ENCODE results near the gene CYP3A7.
"Not testable (repeated sequence)": the region's sequence is repeated elsewhere in the genome, so short reads cannot be mapped to it uniquely, and the experiment has no call there.

CYP3A7 gene

DNA sequence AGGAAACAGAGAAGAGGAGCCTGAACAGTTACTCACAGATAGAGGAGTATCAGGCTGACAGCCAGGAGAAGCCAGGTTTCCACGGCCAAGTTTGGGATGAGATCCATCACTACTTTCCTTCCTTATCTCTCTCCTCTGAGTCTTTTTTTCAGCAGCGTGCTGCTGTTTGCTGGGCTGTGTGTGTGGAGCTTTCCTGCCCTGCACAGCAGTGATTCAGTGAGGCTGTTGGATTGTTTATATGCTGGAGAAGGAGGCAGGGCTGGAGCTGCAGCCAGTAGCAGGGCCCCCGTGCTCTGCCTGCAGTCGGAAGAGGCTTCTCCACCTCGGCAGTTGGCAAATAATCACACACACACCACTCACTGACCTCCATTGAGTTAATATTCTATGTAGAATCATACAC, at the start of gene CYP3A7:
CYP3A7 (minus strand) TSS at position 210 of the 400 bp plus-strand sequence; CDS start at position 107, 103 bp downstream.
- DNase-seq, result no peak

DNA sequence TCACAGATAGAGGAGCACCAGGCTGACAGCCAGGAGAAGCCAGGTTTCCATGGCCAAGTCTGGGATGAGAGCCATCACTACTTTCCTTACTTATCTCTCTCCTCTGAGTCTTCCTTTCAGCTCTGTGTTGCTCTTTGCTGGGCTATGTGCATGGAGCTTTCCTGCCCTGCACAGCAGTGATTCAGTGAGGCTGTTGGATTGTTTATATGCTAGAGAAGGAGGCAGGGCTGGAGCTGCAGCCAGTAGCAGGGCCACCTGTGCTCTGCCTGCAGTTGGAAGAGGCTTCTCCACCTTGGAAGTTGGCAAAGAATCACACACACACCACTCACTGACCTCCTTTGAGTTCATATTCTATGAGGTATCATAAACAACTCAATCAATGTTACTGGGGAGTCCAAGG, 49.0 kb upstream of the CYP3A7 start, which contains the start of gene CYP3A4:
CYP3A4 (minus strand) TSS at position 178 of the 400 bp plus-strand sequence; CDS start at position 75, 103 bp downstream.
- no peak for DNase-seq

DNA sequence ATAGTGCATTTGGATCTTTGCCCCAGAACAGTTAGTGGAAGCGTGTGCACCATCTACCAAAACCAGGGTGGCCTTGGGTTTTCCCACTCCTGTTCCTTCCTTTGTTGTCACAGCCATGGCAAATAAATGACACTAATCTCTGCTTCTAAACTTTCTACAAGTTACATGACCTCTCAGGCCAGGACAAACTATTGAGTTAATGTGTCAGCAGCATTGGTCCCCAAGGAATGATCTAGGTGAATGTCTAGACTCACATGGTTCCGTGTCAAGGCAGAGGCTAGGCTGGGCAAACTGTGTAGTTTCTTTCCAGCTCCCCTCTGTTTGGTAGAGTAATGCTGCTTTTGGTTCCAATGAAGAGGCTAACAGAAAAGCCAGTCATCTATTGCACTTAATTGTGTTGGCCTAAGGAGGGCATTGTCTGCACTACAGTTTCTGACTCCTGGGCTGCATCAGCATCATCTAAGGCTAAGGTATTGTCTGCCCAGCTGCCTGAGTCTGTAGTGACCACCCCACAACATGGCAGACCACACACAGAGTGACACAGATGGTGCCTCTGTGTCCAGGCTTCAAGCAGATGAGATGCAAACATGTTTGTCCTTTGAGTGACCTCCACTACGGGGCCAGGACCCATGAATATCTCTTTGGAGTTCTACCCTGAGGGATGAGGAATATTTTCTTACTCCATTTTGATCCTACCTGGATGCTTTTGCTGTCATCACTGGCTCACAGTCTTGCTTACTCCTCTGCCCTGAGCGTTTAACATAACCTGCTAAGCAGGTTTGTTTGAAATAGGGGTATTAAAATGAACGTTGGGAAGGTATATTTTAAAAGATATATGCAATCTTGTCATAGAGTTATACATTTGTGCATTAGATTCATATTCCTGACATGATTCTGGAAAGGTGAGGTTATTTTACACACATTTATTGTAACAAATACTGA, 47.3 kb upstream of the CYP3A7 start:
- DNase-seq, result no peak

DNA sequence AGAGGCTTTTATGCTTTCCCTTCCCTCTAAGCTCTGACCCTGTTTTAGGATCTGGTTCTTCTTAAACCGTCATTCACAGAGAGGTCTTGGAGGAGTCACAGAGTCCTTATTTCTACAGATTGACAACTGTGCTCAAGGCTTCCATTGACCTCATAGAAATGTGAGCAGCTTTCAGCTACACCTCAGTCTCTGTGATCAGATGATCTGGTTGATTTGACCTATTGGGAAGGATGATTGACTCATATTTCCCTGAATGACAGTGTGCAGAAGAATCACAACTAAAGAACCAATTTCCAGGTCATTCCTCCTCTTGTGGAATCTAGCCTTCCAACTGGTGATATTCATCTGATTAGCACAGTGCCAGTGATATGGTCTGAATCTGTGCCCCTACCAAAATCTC, 45.6 kb upstream of the CYP3A7 start:
- DNase-seq, result no peak

DNA sequence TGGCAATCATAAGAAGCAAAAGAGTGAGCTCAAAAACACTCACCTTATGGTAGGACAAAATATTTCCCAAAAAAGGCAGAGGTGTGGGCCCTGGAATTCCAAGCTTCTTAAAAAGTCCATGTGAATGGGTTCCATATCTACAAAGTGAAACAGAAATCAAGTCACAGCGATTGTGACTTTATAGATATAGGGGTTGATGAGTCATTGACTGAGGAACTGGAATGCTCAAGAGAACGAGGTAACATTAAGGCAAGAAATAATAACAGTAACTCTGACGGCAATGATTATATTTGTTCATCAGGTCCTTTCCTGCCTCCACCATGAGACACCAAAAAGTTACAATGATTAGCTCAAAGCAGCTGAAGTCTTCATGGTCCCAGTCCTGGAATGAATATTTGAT, 45.0 kb upstream of the CYP3A7 start:
- no peak for DNase-seq

DNA sequence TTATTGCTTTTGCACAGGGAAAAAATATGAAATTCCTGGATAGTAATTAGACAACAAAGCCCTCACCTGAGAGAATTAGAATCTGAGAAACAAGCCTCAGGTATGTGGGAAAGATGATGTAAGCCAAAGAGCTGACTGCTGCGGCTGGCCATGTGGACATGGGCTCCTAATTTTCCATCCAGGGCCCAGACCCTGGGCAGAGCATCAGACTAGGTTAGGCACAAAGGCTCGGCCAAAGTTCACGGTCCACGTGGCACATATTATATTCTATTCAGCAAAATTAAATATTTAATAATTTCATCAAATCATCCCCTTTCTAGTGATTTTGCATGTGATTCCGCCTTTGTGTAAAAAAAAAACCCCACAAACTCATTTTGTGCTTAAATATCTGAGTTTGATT, 43.9 kb upstream of the CYP3A7 start:
- no peak for DNase-seq

DNA sequence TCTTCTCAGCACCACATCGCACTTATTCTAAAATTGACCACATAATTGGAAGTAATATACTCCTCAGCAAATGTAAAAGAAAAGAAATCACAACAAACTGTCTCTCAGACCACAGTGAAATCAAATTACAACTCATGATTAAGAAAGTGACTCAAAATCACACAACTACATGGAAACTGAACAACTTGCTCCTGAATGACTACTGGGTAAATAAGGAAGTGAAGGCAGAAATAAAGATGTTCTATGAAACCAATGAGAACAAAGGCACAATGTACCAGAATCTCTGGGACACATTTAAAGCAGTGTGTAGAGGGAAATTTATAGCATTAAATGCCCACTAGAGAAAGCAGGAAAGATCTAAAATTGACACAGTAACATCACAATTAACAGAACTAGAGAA, 38.4 kb upstream of the CYP3A7 start:
- not testable (repeated sequence) for DNase-seq

DNA sequence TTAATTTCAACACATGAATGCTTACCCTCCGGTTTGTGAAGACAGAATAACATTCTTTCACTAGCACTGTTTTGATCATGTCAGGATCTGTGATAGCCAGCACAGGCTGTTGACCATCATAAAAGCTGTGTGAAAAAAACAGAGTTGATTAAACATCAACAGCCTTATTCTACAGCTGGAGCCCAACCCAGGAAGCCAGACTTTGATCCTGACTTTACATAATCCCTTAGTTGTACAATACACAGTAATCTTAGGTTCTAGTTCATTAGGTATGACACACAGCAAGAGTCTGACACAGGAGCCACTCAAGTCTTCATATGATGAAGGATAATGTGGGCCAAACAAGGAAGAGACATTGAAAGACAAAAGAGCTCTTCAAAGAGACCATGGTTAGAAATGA, 37.6 kb upstream of the CYP3A7 start:
- DNase-seq, result no peak

DNA sequence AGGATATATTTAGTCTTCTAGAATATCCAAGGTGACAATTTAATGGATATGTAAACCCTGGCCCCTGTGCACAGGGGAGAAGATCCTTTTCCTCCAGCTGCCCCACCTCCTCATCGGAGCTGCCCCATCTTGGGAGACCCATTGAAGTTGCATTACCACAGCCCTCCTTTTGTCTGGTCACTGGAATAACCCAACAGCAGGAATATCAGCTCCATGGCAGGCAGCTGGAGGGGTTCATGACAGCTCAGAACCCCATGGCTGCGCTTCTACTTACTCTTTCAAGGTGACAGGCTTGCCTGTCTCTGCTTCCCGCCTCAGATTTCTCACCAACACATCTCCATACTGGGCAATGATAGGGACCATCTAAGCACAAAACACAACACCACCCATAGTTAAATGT, 34.5 kb upstream of the CYP3A7 start:
- DNase-seq, result not testable (repeated sequence)

DNA sequence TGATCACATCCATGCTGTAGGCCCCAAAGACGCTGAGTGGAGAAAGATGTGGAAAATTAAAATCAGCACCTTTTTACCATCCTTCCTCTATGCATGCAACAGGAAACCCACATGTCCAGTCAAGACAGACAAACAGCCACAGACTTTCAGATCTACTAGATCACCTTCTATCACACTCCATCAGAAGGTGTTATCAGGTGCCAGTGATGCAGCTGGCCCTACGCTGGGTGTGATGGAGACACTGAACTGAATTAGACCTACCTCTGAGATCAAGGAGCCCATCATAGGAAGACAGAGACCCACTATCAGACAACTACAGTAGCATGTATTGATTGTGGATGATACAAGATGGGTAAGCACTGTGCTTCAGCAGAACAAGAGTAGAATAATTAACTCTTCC, 33.5 kb upstream of the CYP3A7 start:
- no peak for DNase-seq

DNA sequence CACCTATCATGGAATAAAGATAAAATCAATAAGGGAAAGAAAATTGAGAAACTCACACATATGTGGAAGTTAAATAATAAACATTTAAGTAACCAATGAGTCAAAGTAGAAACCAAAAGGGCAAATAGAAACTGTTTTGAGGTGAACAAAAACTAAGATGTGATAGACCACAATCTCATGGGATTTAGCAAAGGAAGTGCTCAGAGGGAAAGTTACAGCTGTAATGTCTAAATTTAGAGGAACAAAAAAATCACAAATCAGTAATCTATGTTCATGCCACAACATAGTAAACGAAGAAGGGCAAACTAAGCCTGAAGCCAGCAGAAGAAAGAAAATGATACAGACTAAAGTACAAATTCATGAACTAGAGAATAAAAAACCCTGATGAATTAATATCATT, 32.7 kb upstream of the CYP3A7 start:
- no peak for DNase-seq

DNA sequence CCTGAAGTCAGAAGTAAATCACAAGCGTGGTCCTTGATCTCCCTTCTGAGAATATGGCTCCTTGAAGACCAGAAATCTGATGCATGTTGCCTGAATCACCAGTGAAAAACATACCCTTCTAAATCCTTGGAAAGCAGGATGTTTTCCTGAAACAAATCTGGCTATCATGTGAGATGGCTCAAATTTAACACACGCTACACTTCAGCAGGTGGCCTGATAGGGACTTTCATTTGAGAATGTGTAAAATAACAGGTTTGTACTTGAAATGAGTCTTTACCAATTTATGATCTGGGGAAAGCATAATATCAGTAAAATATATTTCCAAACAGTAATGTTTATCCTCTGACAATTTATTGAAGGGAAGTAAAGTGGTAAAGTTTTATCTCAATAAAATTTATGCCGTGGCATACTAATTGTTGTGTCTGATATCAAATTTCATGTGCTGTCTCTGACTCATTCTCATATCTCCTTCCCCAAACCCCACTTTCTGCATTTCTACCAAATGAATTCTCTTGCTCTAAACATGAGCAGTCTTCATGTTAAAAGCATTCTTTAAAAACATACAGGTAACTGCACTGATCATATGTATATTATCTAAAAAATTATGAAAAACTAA, 31.6 kb upstream of the CYP3A7 start:
- DNase-seq, result no peak

DNA sequence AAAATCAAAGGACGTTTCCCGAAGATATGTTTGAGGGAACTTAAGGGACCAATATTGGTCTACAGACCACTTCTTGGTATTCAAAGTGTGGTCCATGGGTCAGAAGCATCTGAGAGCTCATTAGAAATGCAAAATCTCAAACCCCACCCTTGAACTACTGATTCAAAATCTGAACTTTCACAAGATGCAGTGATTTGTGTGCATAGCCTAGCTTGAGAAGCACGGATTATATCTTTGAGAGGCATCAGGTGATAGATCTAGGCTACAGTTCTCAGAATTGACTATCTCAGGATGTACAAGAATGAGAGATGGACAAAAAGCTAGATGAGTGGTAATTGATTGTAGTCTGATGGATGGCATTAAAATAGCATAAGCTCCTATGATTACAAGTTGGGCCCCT, 29.5 kb upstream of the CYP3A7 start:
- DNase-seq, result no peak

DNA sequence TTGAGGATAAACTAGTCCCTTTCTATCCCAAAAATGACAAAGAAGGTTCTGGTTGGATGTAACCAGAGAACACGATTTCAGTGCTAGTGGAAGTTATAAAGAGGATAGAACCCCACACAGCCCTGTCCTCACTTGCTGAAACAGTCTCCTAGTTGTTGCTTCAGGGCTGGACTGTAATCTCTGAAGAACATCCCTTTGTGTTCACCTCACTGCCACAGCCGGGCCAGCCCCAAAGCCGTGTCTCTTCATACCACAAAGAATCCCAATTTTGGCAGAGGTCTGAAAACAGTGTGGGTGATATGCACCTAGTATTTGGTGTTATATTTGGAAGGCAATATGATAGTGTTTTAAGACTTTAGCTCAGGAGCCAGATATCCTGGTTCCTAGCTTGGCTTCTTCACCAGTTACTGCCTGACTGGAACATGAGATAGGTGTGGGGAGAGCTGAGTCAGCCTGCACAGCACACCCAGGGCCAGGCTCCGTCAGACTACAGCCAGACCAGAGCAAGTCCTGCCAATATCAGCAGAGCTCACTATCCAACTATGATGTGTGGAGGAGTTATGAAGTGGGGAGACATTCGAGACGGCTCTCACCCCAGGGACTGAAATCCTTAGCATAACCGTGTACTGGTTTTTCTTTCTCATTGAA, 27.8 kb upstream of the CYP3A7 start:
- DNase-seq, result no peak

DNA sequence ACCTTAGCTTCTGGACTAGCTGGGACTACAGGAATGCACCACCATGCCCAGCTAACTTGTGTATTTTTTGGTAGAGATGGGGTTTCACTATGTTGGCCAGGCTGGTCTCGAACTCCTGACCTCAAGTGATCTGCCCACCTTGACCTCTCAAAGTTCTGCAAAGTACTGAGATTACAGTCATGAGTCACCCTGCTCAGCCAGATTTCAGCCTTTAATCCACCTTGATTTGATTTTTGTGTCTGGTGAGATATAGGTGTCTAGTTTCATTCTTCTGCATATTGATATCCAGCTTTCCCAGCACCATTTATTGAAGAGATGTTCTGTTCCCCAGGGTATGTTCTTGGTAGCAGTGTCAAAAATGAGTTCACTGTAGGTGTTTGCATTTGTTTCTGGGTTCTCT, 20.1 kb upstream of the CYP3A7 start:
- DNase-seq, result no peak

DNA sequence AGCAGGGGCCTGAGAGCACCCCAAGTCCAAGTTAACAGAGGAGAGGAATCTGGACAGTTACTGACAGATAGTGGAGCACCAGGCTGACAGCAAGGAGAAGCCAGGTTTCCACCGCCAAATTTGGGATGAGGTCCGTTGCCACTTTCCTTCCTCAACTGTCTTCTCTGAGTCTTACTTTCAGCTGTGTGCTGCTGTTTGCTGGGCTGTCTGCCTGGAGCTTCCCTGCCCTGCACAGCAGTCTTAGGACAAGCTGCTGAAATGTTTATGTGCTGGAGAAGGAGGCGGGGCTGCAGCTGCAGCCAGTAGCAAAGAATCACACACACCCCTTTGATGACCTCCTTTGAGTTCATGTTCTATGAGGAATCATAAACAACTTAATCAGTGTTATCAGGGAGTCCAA, 17.4 kb upstream of the CYP3A7 start:
- no peak for DNase-seq

DNA sequence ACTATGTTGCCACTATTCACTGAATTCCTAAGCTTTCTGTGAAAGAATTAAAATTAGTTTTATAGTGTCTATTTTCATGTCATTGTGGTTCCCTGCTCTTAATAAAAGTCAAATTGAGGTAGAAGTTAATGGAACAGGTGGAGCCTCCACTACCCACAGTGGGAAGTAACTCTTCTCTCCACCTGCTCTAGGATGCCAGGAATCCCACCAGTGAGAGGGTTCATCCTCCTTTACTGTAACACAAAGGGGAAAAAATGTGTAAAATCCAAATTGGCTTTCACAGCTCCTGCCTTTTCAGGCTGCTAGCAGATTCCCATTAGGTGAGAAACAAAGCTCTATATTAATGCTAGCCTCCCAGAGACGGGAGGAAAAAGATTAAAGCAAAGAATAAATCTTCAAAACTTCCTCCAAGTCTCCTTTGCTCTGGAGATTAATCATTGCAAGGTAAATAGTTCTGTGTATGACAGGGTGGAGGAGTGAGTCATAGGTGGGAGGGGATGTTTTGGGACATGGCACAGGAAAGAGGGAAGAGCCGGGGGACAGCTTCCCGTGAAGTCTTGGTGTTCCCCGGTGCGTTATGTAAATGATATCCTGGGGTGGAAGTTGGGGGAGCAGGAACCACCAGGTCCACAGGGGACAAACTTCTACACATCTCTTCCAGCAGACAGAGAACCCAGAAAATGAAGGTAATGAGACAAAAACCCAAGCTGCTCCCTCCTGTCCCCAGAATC, 16.5 kb upstream of the CYP3A7 start:
- not testable (repeated sequence) for DNase-seq

DNA sequence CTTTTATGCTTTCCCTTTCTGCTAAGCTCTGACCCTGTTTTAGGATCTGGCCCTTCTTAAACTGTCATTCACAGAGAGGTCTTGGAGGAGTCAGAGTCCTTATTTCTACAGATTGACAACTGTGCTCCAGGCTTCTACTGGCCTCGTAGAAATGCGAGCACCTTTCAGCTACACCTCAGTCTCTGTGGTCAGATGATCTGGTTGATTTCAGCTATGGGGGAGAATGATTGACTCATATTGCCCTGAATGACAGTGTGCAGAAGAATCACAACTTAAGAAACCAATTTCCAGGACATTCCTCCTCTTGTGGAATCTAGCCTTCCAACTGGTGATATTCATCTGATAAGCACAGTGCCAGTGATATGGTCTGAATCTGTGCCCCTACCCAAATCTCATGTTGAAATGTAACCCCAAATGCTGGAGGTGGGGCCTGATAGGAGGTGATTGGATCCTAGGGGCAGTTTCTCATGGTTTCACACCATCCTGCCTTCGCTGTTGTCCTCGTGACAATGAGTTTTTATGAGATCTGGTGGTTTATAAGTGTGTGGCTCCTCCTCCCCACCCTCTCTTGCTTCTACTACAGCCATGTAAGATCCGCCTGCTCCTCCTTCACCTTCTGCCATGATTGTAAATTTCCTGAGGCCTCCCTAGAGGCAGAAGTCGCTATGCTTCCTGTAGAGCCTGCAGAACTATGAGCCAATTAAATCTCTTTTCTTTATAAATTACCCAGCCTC, 14.0 kb upstream of the CYP3A7 start:
- no peak for DNase-seq

DNA sequence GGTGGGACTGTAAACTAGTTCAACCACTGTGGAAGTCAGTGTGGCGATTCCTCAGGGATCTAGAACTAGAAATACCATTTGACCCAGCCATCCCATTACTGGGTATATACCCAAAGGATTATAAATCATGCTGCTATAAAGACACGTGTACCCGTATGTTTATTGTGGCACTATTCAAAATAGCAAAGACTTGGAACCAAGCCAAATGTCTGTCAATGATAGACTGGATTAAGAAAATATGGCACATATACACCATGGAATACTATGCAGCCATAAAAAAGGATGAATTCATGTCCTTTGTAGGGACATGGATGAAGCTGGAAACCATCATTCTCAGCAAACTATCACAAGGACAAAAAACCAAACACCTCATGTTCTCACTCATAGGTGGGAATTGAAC, 11.9 kb upstream of the CYP3A7 start:
- DNase-seq, result not testable (repeated sequence)

DNA sequence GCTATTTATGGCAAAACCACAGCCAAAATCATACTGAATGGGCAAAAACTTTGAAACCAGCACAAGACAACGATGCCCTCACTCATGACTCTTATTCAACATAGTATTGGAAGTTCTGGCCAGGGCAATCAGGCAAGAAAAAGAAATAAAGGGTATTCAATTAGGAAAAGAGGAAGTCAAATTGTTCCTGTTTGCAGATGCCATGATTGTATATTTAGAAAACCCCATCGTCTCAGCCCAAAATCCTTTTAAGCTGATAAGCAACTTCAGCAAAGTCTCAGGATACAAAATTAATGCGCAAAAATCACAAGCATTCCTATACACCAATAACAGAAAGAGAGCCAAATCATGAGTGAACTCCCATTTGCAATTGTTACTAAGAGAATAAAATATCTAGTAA, 10.4 kb upstream of the CYP3A7 start:
- not testable (repeated sequence) for DNase-seq

DNA sequence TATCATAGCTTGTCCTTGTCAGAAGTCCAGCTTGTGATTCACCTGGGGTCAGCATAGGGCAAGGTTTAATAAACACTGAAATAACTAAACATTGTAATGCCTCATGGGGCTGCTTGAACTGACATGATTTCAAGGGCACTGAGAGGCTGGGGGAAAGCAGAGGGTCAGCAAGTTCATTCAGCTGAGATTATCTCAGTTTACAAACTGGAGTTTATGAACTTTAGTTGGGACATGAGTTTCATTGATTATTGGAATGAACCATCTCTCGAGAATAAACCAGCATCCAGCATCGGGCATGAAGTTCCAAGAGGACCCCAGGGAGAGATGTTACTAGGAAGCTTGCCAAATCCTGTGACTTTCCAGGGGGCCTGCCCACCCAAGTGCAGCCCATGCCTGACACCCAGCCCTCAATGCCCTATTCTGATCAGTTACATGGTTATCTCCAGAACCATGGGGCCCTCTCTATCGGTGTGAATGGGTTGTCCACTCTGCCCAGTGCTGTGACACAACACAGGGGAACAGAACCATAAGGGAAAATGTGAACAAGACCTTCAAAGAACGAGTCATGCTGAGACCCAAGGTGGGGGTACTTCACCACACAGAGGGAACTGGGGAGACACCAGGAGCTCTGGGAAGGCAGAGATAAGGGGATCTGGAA, 7.9 kb upstream of the CYP3A7 start:
- no peak for DNase-seq

DNA sequence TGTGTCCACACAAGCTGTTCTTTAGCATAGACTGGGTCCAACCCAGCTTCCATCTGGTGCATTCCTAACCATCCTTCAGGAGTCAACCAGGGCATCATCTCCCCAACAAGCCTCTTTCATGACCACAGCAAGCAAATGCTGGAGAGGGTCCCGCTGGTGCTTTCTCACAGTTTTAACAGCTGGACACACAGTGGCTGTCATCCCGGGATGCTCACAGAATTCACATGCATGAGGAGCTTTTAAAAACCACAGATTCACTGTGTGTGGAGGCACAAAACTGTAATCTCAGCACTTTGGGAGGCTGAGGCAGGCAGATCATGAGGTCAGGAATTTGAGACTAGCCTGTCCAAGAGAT, 6.4 kb upstream of the CYP3A7 start:
- no peak for DNase-seq
